ENCODE results near the gene SNN.

Gene SNN

DNA sequence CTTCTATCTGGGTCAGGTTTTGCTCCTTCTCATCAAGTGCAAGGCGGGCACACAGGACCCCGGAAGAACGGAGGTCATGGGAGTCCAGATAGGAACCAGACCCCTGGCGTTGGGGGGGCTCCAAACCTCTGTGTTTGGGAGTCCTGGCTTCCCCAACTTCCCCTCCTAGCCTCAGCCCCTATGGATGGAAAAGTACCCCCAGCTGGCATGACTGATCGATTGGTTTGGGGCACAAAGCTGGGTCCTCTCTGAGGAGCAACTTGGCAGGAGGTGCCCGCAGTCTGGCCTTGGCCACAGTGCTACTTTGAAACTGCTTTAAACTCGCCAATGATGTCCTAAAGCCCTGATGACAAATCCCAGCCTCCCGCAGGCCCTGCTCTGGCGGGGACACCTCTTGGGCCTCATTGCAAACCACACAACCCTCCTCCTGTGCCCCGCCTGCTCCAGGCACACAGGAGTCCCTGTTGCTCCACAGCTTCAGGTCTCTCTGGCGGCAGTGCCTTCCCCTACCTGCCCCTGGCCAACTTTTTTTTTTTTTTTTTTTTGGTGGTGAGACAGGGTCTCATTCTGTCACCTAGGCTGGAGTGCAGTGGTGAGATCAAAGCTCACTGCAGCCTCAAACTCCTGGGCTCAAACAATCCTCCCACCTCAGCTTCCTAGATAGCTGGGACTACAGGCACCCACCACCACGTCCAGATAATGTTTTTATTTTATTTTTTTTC lies 38.0 kb upstream of the SNN start:
- no peak overlapping the region for H3K27ac ChIP-seq
- TF ChIP-seq, protein P1, sequence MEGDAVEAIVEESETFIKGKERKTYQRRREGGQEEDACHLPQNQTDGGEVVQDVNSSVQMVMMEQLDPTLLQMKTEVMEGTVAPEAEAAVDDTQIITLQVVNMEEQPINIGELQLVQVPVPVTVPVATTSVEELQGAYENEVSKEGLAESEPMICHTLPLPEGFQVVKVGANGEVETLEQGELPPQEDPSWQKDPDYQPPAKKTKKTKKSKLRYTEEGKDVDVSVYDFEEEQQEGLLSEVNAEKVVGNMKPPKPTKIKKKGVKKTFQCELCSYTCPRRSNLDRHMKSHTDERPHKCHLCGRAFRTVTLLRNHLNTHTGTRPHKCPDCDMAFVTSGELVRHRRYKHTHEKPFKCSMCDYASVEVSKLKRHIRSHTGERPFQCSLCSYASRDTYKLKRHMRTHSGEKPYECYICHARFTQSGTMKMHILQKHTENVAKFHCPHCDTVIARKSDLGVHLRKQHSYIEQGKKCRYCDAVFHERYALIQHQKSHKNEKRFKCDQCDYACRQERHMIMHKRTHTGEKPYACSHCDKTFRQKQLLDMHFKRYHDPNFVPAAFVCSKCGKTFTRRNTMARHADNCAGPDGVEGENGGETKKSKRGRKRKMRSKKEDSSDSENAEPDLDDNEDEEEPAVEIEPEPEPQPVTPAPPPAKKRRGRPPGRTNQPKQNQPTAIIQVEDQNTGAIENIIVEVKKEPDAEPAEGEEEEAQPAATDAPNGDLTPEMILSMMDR (conservative IDR thresholded peaks at IDR 0.05): no peak

DNA sequence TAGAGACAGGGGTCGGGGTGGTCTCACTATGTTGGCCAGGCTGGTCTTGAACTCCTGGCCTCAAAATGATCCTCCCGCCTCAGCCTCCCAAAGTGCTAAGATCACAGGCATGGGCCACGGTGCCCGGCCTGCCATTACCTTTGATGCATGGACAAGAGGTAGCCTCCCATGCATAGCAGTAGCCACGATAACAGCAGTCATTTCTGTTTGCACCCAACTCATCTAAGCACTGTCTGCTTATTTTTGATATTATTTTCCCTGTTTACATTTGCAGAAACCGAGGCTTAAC lies 37.5 kb upstream of the SNN start:
- TF ChIP-seq, protein P1 (conservative IDR thresholded peaks at IDR 0.05): no peak
- no peak overlapping the region for H3K27ac ChIP-seq

DNA sequence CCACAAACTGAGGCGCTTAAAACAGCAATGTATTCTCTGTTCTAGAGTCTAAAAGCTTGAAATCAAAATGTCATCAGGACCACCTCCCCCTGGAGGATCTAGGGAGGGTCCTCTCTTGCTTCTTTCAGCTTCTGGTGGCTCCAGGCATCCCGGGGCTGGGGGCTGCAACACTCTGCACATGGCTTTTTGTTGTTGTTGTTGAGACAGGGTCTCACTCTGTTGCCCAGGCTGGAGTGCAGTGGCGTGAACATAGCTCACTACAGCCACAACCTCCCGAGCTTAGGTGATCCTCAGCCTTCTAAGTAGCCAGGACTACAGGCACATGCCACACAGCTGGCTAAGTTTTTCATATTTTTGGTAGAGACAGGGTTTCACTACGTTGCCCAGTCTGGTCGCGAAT lies 37.0 kb upstream of the SNN start:
- TF ChIP-seq, protein P1 (conservative IDR thresholded peaks at IDR 0.05): no peak

DNA sequence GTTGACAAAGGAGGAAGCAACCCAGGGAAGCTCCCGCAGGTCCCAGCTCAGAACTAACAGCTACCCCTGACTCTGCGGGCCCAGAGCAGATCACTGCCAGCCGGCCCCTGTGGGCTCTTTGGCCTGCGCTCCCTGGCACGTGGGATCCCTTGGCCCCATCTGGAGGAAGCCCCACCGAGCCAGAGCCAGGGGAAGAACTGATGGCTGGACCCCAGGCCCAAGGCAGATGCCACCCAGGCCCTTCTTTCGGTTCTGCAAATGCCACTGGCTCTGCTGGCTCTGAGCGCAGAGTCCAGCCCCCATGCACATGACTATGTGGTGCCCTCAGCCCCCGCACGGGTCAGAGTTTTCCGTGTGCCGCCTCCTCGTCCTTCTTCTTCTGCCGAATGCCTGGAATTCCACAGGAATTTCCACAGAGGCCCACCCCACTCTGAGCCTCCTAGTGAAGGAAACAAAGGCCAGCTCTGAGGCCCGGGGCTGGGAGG lies 35.8 kb upstream of the SNN start:
- H3K27ac ChIP-seq: no peak overlapping the region
- TF ChIP-seq, protein P1 (conservative IDR thresholded peaks at IDR 0.05): no peak

More for the DNA sequence above, 37.0 kb upstream of the SNN start:
- H3K27ac ChIP-seq: no peak overlapping the region

DNA sequence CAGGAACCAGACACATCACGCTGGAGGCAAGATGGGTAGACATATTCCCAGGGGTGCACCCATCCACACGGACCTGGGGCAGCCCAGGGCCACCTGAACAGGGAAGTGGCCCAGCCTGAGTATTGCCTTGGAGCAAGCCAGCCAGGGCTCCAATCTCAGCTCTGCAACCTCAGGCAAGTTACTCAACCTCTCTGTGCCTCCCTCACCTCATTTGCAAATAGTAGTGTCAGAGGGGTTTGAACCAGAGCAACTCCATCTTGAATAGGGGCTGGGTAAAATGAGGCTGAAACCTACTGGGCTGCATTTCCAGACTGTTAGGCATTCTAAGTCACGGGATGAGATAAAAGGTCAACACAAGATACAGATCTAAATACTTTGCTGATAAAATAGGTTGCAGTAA lies 35.1 kb upstream of the SNN start:
- no peak overlapping the region for H3K27ac ChIP-seq
- TF ChIP-seq, protein P1 (conservative IDR thresholded peaks at IDR 0.05): no peak

DNA sequence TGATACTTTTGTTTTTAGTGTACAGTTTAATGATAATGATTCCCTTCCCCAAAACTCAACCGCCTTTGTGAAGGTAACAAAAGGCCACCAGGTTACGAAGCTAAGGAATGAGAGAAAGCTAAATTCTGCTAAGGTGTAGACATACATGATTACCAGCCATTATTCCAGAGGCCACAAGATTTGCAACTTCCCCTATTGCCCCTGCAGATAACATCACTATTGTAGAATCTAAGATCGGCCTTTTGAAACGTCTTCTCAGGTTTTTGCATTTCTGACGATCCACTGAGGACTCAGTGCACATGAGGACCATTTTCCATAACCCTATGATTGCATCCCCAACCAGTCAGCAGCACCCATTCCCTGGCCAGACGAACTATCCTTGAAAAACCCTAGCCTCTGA lies 33.9 kb upstream of the SNN start:
- H3K27ac ChIP-seq: no peak overlapping the region
- TF ChIP-seq, protein P1 (conservative IDR thresholded peaks at IDR 0.05): no peak

DNA sequence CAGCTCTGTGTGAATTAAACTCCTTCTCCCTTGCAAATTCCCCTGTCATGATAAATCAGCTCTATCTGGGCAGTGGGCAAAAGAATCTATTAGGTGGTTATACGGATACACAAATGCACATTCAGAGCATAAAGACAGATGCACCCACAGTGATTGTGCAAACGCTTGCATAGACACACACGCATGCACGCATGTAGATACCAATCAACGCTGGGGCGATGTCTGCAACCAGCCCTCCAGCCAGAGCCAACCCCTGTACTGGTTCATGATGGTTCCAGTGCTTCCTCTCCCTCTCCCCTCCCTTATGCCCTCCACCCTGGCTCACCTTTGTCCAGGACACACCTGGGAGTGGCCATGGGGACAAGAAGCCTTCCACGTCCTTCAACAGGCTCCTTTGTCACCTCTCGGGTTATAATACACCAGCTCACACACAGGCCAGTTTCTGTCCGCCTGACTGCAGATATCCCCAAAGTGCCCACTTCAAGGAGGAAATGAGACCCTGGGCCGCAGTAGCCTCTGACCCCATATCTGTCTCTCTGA lies 33.1 kb upstream of the SNN start:
- TF ChIP-seq, protein P1 (conservative IDR thresholded peaks at IDR 0.05): no peak
- no peak overlapping the region for H3K27ac ChIP-seq
